ENCODE results near the gene ATP8A2. TPM values are rescaled to one million over a fixed set of nuclear protein-coding genes. Genes with fewer than 3 reads are reported as not detected.

ATP8A2 gene
- total RNA-seq, 1 experiment from 2014 or later, result not detected

DNA sequence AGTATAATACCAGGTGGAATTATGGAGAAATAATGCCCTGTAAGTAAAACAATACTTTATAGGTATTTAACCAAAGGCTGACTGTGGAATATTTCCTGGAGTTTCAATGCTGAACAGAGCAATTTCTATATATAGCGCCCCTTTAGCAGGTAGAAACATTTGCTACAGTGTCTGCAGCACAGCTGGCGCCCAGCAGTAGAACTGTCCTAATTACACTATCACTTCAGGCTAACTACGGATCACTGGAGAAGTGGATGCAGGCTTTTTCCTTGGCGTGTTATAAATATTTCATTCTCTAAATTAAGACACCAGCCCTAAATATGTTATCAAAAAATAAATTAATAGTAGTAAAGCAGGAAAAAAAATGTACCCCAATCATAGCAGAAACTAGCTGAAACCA is 677.0 kb downstream of the ATP8A2 start:
- ChIA-PET POLR2A (ENCODE audit: unreplicated experiment) (no interaction called here), CTCF (no interaction called here)
- TF ChIP-seq, protein P1, sequence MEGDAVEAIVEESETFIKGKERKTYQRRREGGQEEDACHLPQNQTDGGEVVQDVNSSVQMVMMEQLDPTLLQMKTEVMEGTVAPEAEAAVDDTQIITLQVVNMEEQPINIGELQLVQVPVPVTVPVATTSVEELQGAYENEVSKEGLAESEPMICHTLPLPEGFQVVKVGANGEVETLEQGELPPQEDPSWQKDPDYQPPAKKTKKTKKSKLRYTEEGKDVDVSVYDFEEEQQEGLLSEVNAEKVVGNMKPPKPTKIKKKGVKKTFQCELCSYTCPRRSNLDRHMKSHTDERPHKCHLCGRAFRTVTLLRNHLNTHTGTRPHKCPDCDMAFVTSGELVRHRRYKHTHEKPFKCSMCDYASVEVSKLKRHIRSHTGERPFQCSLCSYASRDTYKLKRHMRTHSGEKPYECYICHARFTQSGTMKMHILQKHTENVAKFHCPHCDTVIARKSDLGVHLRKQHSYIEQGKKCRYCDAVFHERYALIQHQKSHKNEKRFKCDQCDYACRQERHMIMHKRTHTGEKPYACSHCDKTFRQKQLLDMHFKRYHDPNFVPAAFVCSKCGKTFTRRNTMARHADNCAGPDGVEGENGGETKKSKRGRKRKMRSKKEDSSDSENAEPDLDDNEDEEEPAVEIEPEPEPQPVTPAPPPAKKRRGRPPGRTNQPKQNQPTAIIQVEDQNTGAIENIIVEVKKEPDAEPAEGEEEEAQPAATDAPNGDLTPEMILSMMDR (conservative IDR thresholded peaks at IDR 0.05), result no peak
- no peak for TF ChIP-seq EZH2 (IDR thresholded peaks at IDR 0.05; ENCODE audit: low read depth)
- BruUV-seq (replicated peaks), result no TSS peak
- no peak overlapping the region for H2AFZ ChIP-seq
- no peaks in the 10 kb centered on the region for H4K20me1 ChIP-seq (ENCODE audit: insufficient read depth)
- H3K36me3 ChIP-seq (ENCODE audit: low read depth), result no peaks in the 10 kb centered on the region
- H3K9me3 ChIP-seq (ENCODE audit: insufficient read depth, low read depth), result no peaks in the 10 kb centered on the region
- H3K27me3 ChIP-seq (ENCODE audit: insufficient read depth, low read depth), result peaks cover 58% of the 10 kb centered on the region
- no peaks in the 10 kb centered on the region for H3F3A ChIP-seq (ENCODE audit: insufficient read depth, low read depth)
- no peaks in the 10 kb centered on the region for H3K4me1 ChIP-seq (replicated peaks; ENCODE audit: insufficient read depth)
- H3K27ac ChIP-seq, result no peak overlapping the region
- no peaks in the 10 kb centered on the region for H3K79me2 ChIP-seq (ENCODE audit: low read depth)
- no peaks in the 10 kb centered on the region for H3K9me2 ChIP-seq (ENCODE audit: insufficient read depth)
- H3K4me3 ChIP-seq, result no peak overlapping the region
- intact Hi-C loops (cut with micrococcal nuclease; ENCODE audit: unreplicated experiment), result no loop called here
- H3K4me2 ChIP-seq, result no peak overlapping the region
- no peak for DNase-seq

DNA sequence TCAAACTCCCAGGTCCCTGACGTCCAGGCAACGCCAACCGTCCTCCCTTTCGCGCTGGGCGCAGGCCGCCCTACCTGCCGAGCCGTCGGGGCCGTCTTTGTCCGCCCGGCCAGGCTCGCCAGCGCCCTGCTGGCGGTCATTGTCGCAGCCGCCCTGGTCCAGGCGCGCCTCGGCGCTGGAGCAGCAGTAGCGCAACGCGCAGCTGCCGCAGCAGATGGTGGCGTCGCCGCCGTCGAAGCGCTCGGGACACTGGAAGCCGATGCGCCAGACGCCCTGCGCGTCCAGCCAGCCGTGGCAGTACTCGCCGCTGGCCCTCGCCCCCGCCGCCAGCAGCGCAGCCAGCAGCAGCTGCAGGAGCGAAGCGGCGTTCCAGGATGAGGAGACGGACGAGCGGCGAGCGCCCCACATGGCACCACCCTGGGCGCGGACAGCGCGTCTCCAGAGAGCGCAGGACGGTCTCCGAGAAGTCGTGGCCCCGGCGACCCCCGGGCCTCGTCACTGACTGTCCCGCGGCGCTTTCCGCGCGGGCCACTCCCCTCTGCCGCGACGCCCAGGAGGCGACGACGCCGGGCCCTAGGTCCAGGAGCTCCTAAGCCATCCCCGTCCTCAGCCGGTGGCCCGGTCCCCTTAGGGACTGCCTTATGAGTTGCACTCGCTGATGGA is 678.9 kb downstream of the ATP8A2 start:
- no peak for DNase-seq

DNA sequence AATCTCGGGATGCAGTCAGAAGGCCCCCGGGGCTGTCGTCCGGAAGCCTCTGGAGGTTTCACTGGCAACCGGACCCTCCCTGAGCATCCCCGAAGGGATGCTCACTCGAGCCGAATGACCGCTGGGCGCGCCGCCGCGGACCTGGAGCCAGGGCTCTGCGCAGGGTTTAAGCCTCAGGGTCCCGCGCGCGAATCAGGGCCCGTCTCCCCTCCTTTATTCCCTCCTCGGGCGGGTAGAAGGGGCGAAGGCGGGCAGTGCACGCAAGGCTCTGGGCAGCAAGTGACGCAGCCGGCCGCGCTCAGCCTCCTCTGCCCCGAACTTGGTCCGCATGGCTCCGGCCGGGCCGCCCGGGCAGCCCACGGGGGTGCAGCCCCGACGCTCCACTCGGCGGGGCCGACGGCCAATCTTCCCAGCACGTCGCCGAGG is 679.5 kb downstream of the ATP8A2 start:
- Histone ChIP-seq H3K4me3 (no peak overlapping the region), H3K27me3 (ENCODE audit: insufficient read depth, low read depth) (peaks cover 37% of the 10 kb centered on the region), H3F3A (ENCODE audit: insufficient read depth, low read depth) (no peaks in the 10 kb centered on the region), H3K4me2 (no peak overlapping the region), H3K27ac (no peak overlapping the region), H4K20me1 (ENCODE audit: insufficient read depth) (no peaks in the 10 kb centered on the region), H3K9me3 (ENCODE audit: insufficient read depth, low read depth) (no peaks in the 10 kb centered on the region), H3K79me2 (ENCODE audit: low read depth) (no peaks in the 10 kb centered on the region), H2AFZ (no peak overlapping the region), H3K9me2 (ENCODE audit: insufficient read depth) (no peaks in the 10 kb centered on the region), H3K36me3 (ENCODE audit: low read depth) (no peaks in the 10 kb centered on the region), H3K4me1 (replicated peaks; ENCODE audit: insufficient read depth) (no peaks in the 10 kb centered on the region)
- intact Hi-C loops (cut with micrococcal nuclease; ENCODE audit: unreplicated experiment), result no loop called here
- DNase-seq, result no peak
- CTCF ChIA-PET, result no interaction called here
- TF ChIP-seq EZH2 (IDR thresholded peaks at IDR 0.05; ENCODE audit: low read depth), result no peak
- TF ChIP-seq, protein P1 (conservative IDR thresholded peaks at IDR 0.05), result no peak
- BruUV-seq (replicated peaks), result no TSS peak
- POLR2A ChIA-PET (ENCODE audit: unreplicated experiment), result no interaction called here

More for the DNA sequence above, 678.9 kb downstream of the ATP8A2 start:
- POLR2A ChIA-PET (ENCODE audit: unreplicated experiment), result no interaction called here
- intact Hi-C loops (cut with micrococcal nuclease; ENCODE audit: unreplicated experiment), result no loop called here
- CTCF ChIA-PET, result no interaction called here
- Histone ChIP-seq H3F3A (ENCODE audit: insufficient read depth, low read depth) (no peaks in the 10 kb centered on the region), H3K9me2 (ENCODE audit: insufficient read depth) (no peaks in the 10 kb centered on the region), H3K4me3 (no peak overlapping the region), H3K79me2 (ENCODE audit: low read depth) (no peaks in the 10 kb centered on the region), H4K20me1 (ENCODE audit: insufficient read depth) (no peaks in the 10 kb centered on the region), H3K27ac (no peak overlapping the region), H3K9me3 (ENCODE audit: insufficient read depth, low read depth) (no peaks in the 10 kb centered on the region), H3K36me3 (ENCODE audit: low read depth) (no peaks in the 10 kb centered on the region), H3K4me1 (replicated peaks; ENCODE audit: insufficient read depth) (no peaks in the 10 kb centered on the region), H2AFZ (no peak overlapping the region), H3K27me3 (ENCODE audit: insufficient read depth, low read depth) (peaks cover 41% of the 10 kb centered on the region), H3K4me2 (no peak overlapping the region)
- BruUV-seq (replicated peaks), result no TSS peak
- no peak for TF ChIP-seq EZH2 (IDR thresholded peaks at IDR 0.05; ENCODE audit: low read depth)
- TF ChIP-seq, protein P1 (conservative IDR thresholded peaks at IDR 0.05), result no peak
